Measurements from ENCODE around the gene LMF2. TPM values are rescaled to one million over a fixed set of nuclear protein-coding genes. Genes with fewer than 3 reads are reported as not detected.
"Not testable (repeated sequence)": the region's sequence is repeated elsewhere in the genome, so short reads cannot be mapped to it uniquely, and the experiment has no call there.

Gene LMF2
- polyA plus RNA-seq, 6 donors from 2014 or later = 6.4 to 20.9 (median 10.1) TPM

- no peaks in the 10 kb centered on the region for H3K27me3 Mint-ChIP-seq
Measured at GRCh38 chr22:50525104-50525857, 17.8 kb upstream of the LMF2 start, which contains the start of gene SCO2. SCO2 (minus strand) TSS chr22:50525598; CDS start chr22:50524411, 1,187 bp downstream.

GRCh38 chr22:50524676-50525103, 17.2 kb upstream of the LMF2 start:
- Mint-ChIP-seq H3K4me1 (peaks cover 31 to 35% (median 35%) of the 10 kb centered on the region in 3 donors), H3K9me3 (no peaks in the 10 kb centered on the region), H3K4me3 (peak overlapping the region; percentile 85 to 95 (median 90)), H3K27me3 (no peaks in the 10 kb centered on the region), H3K27ac (peak overlapping the region in 5 of 6 donors; percentile 57 to 96 (median 88)), H3K36me3 (no peaks in the 10 kb centered on the region)
- ATAC-seq (ENCODE audit: low read depth in 2 of 2) (no peak), DNase-seq (no peak)

More at GRCh38 chr22:50525104-50525857, 17.8 kb upstream of the LMF2 start, which contains the start of gene SCO2:
- Mint-ChIP-seq H3K36me3 (no peaks in the 10 kb centered on the region), H3K27ac (peak within 1 kb of the TSS in 5 of 6 donors; percentile 86 to 96 (median 88)), H3K9me3 (no peaks in the 10 kb centered on the region), H3K4me3 (peak within 1 kb of the TSS; percentile 85 to 95 (median 90)), H3K4me1 (peaks cover 31 to 35% (median 35%) of the 10 kb centered on the region in 3 donors)
- ATAC-seq (ENCODE audit: low read depth in 2 of 2) = peak; percentile 62 to 64
- peak; percentile 97 for DNase-seq

GRCh38 chr22:50523806-50524675, 16.5 kb upstream of the LMF2 start:
- ATAC-seq (ENCODE audit: low read depth in 2 of 2) (no peak), DNase-seq (no peak)
- Mint-ChIP-seq H3K36me3 (no peaks in the 10 kb centered on the region), H3K4me3 (peak overlapping the region; percentile 44 to 95 (median 90)), H3K27me3 (no peaks in the 10 kb centered on the region), H3K27ac (peak overlapping the region in 5 of 6 donors; percentile 28 to 96 (median 88)), H3K4me1 (peaks cover 31 to 35% (median 35%) of the 10 kb centered on the region in 3 donors), H3K9me3 (no peaks in the 10 kb centered on the region)

GRCh38 chr22:50523458-50523805, 15.9 kb upstream of the LMF2 start:
- no peak for DNase-seq
- no peaks in the 10 kb centered on the region for H3K27me3 Mint-ChIP-seq
- peak overlapping the region in 3 of 6 donors; percentile 48 to 85 (median 79) for H3K27ac Mint-ChIP-seq
- H3K9me3 Mint-ChIP-seq = no peaks in the 10 kb centered on the region
- H3K4me1 Mint-ChIP-seq = peaks cover 28 to 35% (median 28%) of the 10 kb centered on the region in 3 donors
- H3K4me3 Mint-ChIP-seq = peak overlapping the region in 4 of 8 donors; percentile 20 to 54 (median 41)
- H3K36me3 Mint-ChIP-seq = no peaks in the 10 kb centered on the region
- no peak for ATAC-seq (ENCODE audit: low read depth in 2 of 2)

- no peaks in the 10 kb centered on the region for H3K9me3 Mint-ChIP-seq
- peaks cover 23 to 34% (median 23%) of the 10 kb centered on the region in 3 donors for H3K4me1 Mint-ChIP-seq
- ATAC-seq (ENCODE audit: low read depth in 2 of 2) (no peak), DNase-seq (no peak)
- H3K36me3 Mint-ChIP-seq = no peaks in the 10 kb centered on the region
- peak overlapping the region in 3 of 8 donors; percentile 20 to 54 (median 53) for H3K4me3 Mint-ChIP-seq
- H3K27me3 Mint-ChIP-seq = no peaks in the 10 kb centered on the region
- peak overlapping the region in 2 of 6 donors; percentile 79 to 85 for H3K27ac Mint-ChIP-seq
Measured at GRCh38 chr22:50522806-50523438, 15.4 kb upstream of the LMF2 start.

GRCh38 chr22:50522208-50522805, 14.8 kb upstream of the LMF2 start:
- DNase-seq = no peak
- Mint-ChIP-seq H3K27ac (no peak overlapping the region), H3K4me1 (peaks cover 17 to 28% (median 19%) of the 10 kb centered on the region in 3 donors), H3K4me3 (peak overlapping the region in 1 of 8 donors; percentile 29), H3K27me3 (no peaks in the 10 kb centered on the region), H3K9me3 (no peaks in the 10 kb centered on the region), H3K36me3 (no peaks in the 10 kb centered on the region)
- ATAC-seq (ENCODE audit: low read depth in 2 of 2) = no peak

- no peaks in the 10 kb centered on the region for H3K27me3 Mint-ChIP-seq
- ATAC-seq (ENCODE audit: low read depth in 2 of 2) = no peak
- peak overlapping the region in 1 of 6 donors; percentile 15 for H3K27ac Mint-ChIP-seq
- H3K4me1 Mint-ChIP-seq = peaks cover 11 to 22% (median 13%) of the 10 kb centered on the region in 3 donors
- H3K36me3 Mint-ChIP-seq = no peaks in the 10 kb centered on the region
- H3K9me3 Mint-ChIP-seq = no peaks in the 10 kb centered on the region
- peak overlapping the region in 2 of 8 donors; percentile 3 to 29 for H3K4me3 Mint-ChIP-seq
- no peak for DNase-seq
Measured at GRCh38 chr22:50521710-50522109, 14.2 kb upstream of the LMF2 start.

GRCh38 chr22:50520826-50521453, 13.4 kb upstream of the LMF2 start:
- Mint-ChIP-seq H3K4me3 (no peak overlapping the region), H3K36me3 (no peaks in the 10 kb centered on the region), H3K9me3 (no peaks in the 10 kb centered on the region), H3K27me3 (no peaks in the 10 kb centered on the region), H3K4me1 (peaks cover 12 to 23% (median 13%) of the 10 kb centered on the region in 3 donors), H3K27ac (peak overlapping the region in 1 of 6 donors; percentile 56)
- DNase-seq = no peak
- no peak for ATAC-seq (ENCODE audit: low read depth in 2 of 2)

- not testable (repeated sequence) for H3K9me3 Mint-ChIP-seq; H3K4me3 Mint-ChIP-seq; DNase-seq; H3K27me3 Mint-ChIP-seq; H3K36me3 Mint-ChIP-seq; H3K27ac Mint-ChIP-seq; ATAC-seq (ENCODE audit: low read depth in 2 of 2)
- H3K4me1 Mint-ChIP-seq = peaks cover 17 to 24% (median 18%) of the 10 kb centered on the region in 3 donors
Measured at GRCh38 chr22:50520184-50520583, 12.7 kb upstream of the LMF2 start.

GRCh38 chr22:50519151-50519550, 11.6 kb upstream of the LMF2 start:
- ATAC-seq (ENCODE audit: low read depth in 2 of 2) (no peak), DNase-seq (no peak)
- Mint-ChIP-seq H3K27ac (no peak overlapping the region), H3K27me3 (no peaks in the 10 kb centered on the region), H3K4me3 (no peak overlapping the region), H3K9me3 (no peaks in the 10 kb centered on the region), H3K4me1 (peaks cover 17 to 21% (median 18%) of the 10 kb centered on the region in 3 donors), H3K36me3 (peaks cover 0 to 5% of the 10 kb centered on the region in 2 donors)

GRCh38 chr22:50518606-50519005, 11.1 kb upstream of the LMF2 start:
- Mint-ChIP-seq H3K4me1 (peaks cover 17 to 25% (median 22%) of the 10 kb centered on the region in 3 donors), H3K27ac (no peak overlapping the region), H3K9me3 (no peaks in the 10 kb centered on the region), H3K36me3 (peaks cover 0 to 5% of the 10 kb centered on the region in 2 donors), H3K27me3 (no peaks in the 10 kb centered on the region), H3K4me3 (no peak overlapping the region)
- no peak for DNase-seq
- no peak for ATAC-seq (ENCODE audit: low read depth in 2 of 2)

GRCh38 chr22:50517495-50518260, 10.2 kb upstream of the LMF2 start:
- DNase-seq = no peak
- H3K9me3 Mint-ChIP-seq = no peaks in the 10 kb centered on the region
- no peak for ATAC-seq (ENCODE audit: low read depth in 2 of 2)
- peaks cover 0 to 5% of the 10 kb centered on the region in 2 donors for H3K36me3 Mint-ChIP-seq
- H3K27me3 Mint-ChIP-seq = no peaks in the 10 kb centered on the region
- peaks cover 17 to 25% (median 22%) of the 10 kb centered on the region in 3 donors for H3K4me1 Mint-ChIP-seq
- no peak overlapping the region for H3K4me3 Mint-ChIP-seq
- no peak overlapping the region for H3K27ac Mint-ChIP-seq

All from naive B cell (primary cell).